HG02571 (cell line): ENCODE results near the gene FRYL.
A peak's percentile ranks its signal among the peaks of the same experiment; 100 is the strongest.
"Not testable (repeated sequence)": the region's sequence is repeated elsewhere in the genome, so short reads cannot be mapped to it uniquely, and the experiment has no call there.

Experiments
- ATAC-seq: cut with Tn5 transposase; IDR thresholded peaks from one replicate; pipeline ENCODE4 v1.9.1; 2021; ENCODE audit warnings: mild to moderate bottlenecking, moderate library complexity; ENCODE audit not compliant: unreplicated experiment

FRYL gene

DNA sequence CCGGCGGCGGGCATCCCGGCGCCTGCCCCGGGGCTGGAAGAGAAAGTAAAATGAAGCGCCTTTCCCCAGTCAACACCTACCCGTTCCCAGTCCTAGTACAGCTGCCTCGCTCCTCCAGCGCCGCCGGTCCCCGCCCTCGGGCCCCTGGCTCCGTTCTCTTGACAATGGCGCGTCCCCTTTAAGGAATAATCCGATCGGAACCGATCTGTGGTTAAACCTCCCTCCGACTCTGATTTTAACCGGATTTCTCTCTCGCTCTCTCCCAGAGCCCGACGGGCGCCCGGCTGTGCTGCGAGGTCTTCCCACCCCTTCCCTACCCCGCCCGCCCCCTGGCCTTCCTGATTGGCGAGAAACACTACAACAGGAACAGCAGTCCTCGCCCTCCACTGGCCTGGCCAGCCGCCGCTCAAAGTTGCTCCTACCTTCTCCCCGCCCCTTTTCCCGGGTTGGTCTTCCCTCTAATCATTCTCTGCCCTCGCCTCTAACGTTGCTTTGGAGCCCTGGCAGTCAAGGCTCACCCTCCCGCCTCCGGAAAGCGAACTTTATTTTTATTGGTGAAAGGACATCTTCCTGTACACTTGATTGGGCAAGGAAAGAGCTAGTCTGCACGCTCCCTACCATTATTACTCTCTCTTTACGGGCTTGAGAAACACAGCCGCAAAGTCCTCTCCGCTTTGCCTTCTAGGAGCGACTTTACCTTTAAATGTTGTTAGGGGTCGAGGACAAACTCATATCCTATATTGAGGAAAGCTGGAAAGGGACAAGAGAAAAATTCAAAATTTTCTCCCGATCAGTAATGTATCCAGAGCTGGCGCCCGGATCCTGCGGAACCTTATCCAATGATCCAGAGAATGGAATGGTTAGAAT lies at the start of gene FRYL:
FRYL (minus strand) TSS at position 282 of the 867 bp plus-strand sequence. CDS start 145,869 bp downstream, outside the sequence.
- ATAC-seq: peak; percentile 93

DNA sequence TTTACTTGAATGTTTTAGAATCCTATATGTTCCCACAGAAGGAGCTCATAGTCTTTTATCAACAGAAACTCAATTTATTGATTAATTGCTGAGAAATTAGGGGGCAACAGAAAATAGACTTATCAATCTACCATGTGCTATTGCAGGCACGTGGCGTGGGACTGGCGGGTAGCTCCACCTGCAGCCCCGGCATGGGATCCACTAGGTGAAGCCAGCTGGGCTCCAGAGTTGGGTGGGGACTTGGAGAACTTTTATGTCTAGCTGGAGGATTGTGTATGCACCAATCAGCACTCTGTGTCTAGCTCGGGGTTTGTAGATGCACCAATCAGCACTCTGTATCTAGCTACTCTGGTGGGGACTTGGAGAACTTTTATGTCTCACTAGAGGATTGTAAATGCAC lies 47.5 kb upstream of the FRYL start:
- no peak for ATAC-seq

GRCh38 chr4:48821431-48821830 lies 41.4 kb upstream of the FRYL start:
- ATAC-seq: not testable (repeated sequence)

DNA sequence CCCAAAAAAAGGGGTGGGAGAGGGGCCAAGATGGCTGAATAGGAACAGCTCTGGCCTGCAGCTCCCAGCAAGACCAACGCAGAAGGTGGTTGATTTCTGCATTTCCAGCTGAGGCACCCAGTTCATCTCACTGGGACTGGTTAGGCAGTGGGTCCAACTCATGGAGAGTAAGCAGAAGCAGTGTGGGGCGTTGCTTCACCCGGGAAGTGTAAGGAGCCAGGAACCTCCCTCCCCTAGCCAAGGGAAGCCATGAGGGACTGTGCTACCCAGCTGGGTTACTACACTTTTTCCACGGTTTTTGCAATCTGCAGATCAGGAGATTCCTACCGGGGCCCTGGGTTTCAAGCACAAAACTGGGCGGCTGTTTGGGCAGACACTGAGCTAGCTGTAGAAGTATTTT lies 36.9 kb upstream of the FRYL start:
- no peak for ATAC-seq

DNA sequence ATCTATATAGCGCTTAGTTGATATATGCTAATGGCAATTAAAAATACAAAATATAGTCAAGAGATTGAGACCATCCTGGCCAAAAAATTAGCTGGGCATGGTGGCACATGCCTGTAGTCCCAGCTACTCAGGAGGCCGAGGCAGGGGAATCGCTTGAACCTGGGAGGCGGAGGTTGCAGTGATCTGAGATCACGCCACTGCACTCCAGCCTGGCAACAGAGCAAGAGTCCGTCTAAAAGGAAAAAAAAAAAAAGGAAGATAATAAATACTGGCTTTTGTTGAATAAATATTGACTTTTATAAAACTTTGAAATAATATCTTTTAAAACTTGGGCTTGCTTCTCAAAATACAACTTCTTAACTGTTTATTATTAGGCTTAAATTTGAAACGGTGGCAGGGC lies 36.2 kb upstream of the FRYL start:
- ATAC-seq: not testable (repeated sequence)

- no peak for ATAC-seq
These were observed 35.4 kb upstream of the FRYL start for GRCh38 chr4:48815483-48815882.

- peak; percentile 83 for ATAC-seq
These were observed 33.9 kb upstream of the FRYL start for GRCh38 chr4:48813964-48814363.

DNA sequence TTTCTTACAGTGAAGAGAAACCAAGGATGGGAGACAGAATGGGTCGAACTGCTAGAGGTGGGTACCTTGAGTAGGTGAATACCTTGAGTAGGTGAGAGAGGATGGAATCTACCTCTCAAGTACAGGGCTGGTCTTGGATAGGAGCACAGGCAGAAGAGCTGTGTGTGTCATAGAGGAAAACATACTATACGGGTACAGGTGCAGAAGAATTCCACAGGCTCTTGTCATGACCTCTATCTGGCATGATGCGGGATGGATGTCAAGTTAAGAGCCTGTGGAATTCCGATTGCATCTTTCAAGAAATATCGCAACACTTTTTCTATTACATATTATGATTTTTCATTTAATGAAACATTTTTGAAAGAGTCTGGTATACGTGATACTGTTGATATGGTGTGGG lies 32.8 kb upstream of the FRYL start:
- ATAC-seq: no peak

DNA sequence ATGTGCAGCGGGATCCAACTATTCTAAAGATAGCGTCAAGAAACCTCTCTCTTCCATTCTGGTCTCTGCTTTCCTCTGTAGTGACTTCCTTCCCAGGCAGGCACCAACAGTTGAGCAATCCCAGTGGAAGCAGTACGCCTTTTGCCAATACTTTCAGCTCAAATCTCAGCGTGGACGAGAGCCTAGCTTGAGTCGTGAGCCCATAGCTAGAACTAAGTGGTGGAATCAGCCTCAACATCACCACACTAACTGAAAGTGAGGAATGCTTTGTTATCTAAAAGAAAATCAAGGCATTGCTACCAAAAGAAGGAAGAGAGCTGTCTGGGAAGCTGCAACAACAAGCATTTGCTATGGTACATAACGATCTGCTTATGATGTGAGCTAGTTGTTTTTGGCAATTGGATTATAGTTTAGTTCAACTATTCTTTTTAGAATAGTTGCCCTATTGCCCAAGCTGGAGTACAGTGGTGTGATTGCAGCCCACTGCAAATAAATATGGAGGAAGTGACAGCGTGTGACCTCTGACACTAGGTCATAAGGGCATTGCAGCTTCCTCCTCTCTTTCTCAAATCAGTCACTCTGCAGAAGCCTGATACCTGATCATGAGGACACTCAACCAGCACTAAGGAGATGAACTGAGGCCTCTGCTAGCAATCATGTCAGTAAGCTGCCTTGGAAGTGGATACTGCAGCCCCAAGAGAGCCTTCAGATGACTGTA lies 24.7 kb upstream of the FRYL start:
- no peak for ATAC-seq

GRCh38 chr4:48801016-48801715 lies 21.1 kb upstream of the FRYL start:
- ATAC-seq: no peak

DNA sequence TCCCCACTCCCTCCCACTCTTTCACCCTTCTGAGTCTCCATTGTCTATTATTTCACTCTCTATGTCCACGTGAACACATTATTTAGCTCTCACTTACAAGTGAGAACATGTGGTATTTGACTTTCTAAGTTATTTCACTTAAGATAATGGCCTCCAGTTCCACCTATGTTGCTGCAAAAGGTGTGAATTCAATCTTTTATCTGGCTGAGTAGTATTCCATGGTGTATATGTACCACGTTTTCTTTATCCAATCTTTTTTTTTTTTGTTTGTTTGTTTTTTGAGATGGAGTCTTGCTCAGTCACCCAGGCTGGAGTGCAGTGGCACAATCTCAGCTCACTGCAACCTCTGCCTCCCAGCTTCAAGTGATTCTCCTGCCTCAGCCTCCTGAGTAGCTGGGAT lies 20.1 kb upstream of the FRYL start:
- ATAC-seq: not testable (repeated sequence)

GRCh38 chr4:48799157-48799556 lies 19.1 kb upstream of the FRYL start:
- ATAC-seq: no peak

DNA sequence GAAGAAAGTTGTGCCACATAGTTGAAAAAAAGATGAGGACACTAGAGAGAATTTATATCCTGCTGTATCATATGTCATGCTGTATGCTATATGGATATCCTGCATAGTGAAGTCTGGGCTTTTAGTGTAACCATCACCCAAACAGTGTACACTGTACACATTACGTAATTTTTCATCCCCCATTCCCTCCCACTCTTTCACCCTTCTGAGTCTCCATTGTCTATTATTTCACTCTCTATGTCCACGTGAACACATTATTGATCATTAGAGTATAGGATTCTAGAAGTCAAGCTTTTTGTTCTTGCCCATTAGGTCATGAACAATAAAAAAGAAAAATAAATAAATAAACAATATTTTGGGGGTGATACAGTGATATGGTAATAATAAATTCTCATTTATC lies 18.0 kb upstream of the FRYL start:
- ATAC-seq: no peak

GRCh38 chr4:48796927-48797679 lies 17.0 kb upstream of the FRYL start:
- ATAC-seq: no peak

GRCh38 chr4:48796191-48796926 lies 16.3 kb upstream of the FRYL start:
- no peak for ATAC-seq

DNA sequence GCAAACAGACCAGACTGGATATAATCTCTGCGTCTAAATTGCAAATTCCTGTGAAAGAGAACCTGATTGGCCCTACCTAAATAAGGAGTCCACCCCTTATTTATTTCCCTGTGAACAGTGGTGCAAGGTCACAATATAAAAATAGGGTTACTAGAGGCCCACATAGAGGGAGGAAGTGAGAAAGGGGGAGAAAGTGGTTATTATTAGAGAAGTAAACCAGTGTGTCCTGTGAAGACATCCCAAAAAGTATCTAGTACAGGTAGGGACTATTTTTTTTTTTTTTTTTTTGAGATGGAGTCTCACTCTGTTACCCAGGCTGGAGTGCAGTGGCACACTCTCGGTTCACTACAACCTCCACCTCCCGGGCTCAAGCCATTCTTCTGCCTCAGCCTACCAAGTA lies 15.0 kb upstream of the FRYL start:
- no peak for ATAC-seq

DNA sequence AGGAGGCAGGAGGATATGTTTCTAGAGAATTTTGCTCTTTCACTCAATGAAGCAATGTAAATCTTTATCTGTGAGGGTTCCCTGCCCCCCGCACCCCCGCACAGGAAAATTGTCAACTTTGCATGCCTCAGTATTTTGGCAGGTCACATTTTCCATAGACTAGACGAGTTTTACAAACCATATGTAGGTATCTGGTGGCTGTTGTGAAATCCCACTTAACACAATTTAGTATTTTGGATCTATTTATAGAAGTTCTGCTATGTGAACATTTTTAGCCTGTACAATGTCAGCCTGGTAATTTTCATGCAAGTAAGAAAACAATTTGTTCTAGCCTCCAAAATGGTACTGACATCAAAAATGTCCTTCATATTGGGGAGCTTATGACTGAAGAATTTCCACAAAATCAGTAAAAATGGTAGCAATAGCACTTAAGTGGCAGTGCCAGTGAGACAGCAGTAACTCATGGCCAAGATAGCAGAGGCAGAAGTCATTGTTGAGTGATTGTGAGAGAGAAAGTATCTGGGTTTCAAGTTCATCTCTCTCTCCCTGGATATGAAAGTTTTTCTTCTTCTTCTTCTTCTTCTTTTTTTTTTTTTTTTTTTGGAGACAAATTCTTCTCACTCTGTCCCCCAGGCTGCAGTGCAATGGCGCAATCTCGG lies 12.4 kb upstream of the FRYL start:
- peak; percentile 56 for ATAC-seq

DNA sequence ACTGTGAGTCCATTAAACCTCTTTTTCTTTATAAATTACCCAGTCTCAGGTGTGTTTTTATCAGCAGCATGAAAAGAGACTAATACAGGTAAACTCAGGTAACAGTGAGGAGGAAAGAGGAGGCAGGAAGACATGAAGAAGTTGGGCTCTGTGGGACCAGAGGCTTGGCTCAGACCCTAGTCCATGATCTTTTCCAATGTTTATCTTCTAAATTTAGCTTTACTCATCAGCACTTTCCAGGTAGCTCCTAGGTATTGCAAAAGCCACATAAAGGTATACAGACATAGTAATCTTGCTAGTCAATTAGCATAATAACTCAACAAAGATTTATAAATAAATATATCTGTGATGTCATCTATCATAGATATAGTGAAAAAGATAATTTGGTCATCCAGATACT lies 11.2 kb upstream of the FRYL start:
- ATAC-seq: no peak

GRCh38 chr4:48790561-48790960 lies 10.5 kb upstream of the FRYL start:
- no peak for ATAC-seq

GRCh38 chr4:48787056-48787455 lies 7.0 kb upstream of the FRYL start:
- ATAC-seq: no peak
